HG03064 (cell line): ENCODE data around the gene SFT2D1.
"Not testable (repeated sequence)": the region's sequence is repeated elsewhere in the genome, so short reads cannot be mapped to it uniquely, and the experiment has no call there.

Experiments used
- ATAC-seq: cut with Tn5 transposase; IDR thresholded peaks from one replicate; pipeline ENCODE4 v1.9.1; 2021; ENCODE audit warnings: low read depth; ENCODE audit not compliant: unreplicated experiment

SFT2D1 gene

DNA sequence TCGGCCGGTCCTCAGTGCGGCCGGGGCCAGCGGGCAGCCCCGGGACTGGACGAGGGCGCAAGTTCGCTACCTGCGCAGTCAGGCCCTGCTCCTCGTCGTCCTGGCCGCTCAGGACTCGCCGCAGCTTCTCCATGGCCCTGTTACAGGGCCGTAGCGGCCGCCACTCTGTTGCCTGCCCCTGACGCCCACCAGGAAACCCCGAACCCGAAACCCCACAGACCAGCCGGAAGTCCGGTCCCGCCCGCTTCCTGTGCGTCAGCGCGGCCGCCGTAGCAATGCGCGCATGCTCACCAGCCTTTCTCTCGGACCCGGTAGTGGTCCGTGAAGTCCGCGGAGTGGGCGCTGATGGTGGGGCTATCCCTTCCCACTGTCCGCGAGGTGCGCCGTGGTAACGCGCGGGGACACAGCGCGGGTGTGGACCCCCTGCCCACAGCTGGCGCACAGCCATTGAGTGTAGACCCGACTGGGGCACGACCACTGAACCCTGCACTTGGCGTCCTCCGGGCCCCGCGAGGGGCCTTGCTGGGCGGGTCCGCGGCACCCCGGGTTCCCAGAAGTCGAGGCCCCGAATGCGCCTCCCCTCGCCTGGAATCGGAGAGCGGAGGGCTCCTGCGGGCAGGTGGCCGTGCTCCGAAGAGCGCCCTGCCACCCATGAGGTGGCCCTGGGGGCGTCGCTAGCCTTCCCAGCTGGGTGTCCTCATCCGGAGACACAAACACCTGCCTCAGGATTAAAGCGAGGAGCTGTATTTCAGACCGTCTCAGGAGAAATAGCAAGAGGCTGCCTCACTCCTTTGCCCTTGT is at the start of gene SFT2D1:
Gene SFT2D1, minus strand, starts transcription at position 197 of the 801 bp plus-strand sequence. Its CDS starts 64 bp downstream, at position 133.
- ATAC-seq: peak; percentile 92

DNA sequence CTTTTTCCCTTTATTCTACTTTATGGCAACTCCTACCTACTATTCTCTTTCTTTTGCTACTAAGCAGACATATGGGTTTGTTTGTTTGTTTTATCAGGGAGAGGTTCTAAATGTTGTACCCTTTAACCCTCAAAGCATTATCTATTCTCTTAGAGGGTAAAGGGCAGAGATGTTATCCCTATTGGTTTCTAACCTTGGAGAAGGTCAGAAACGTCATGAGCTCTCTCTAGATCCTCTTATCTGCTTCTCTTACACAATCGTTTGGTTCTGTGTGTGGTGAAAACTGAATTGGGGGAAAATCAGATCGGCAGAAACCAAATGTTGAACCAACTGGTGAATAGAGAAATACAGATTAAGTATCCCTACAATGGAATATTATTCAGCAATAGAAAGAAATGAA is 46.8 kb upstream of the SFT2D1 start:
- no peak for ATAC-seq

DNA sequence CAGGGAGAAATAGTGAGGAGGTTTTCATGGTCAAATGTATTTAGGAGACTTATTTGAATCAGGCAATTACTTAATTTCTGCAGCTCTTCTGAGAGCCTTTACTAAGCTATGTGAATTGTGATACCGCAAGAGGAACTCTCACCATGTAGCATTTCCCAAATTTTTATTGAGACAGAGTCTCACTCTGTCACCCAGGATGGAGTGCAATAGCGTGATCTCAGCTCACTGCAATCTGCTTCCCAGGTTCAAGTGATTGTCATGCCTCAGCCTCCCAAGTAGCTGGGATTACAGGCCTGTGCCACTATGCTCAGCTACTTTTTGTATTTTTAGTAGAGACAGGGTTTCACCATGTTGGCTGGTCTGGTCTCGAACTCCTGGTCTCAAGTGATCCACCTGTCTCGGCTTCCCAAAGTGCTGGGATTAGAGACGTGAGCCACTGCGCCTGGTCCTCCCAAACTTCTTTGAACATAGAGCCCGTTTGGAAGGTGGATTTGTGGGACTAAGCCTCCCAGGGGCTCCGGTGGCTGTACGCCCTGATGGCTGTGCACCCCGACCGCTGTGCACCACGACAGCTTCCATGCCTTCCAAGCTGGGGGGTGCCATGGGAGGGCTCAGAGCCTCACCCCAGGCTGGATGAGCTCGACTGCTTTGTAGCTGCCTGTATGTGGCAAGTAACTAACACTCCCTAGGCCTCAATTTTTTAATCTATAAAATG is 46.1 kb upstream of the SFT2D1 start:
- ATAC-seq: no peak

DNA sequence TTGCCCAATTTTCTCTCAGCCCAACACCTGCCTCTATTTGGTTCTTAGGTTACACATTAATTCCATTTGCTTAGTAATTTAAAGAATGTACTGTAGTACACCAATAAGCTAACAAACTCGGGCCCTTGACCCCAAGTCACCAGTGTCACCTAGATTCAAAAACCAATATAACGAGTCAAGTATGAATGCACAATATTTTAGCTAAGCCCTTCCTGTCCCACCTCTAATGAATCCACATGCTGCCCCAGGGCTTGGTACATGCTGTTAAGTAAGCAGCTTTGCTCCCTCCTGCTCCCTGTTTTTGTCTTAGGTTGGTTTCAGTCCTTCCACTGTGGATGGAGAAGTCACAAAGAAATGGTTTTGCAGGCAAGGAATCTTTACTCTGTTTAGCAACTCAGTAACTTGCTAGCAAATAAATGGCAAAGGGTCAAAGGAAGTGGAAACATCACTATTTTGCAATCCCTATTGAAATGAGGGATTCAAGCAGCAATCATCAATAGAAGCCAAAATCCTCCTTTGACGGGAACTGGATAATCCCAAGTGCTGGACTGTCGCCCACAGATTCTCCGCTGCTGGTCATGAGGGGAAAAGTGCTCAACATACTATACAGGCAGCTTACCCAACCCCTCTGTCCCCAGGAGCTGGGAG is 45.4 kb upstream of the SFT2D1 start:
- no peak for ATAC-seq

DNA sequence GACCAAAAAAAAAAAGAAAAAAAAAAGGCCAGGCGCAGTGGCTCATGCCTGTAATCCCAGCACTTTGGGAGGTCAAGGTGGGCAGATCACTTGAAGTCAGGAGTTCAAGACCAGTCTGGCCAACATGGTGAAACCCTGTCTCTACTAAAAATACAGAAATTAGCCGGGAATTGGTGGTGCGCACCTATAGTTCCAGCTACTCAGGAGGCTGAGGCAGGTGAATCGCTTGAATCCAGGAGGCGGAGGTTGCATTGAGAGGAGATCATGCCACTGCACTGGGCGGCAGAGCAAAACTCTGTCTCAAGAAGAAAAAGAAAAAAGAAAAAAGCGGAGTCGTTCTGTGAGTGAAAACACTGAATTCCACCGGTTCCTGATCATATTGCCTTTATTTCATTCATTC is 44.8 kb upstream of the SFT2D1 start:
- ATAC-seq: not testable (repeated sequence)

DNA sequence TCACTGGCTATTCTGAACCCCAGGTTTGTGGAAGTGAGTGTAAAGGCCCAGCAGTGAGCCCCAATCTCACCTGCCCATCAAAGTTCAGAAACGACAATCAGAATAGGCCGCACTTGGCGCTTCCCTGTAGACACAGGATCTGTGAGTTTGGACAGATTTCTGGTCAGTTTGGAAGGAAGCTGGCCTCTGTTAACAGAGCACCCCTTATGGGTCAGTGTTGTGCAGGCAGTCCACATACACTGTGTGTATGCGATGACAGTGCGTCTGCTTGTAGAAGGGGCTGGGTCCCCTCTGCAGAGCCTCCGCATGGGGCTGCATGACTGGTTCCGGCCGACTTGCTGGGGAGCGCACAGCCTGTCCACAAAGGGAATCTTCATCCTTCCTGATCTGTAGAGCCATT is 43.8 kb upstream of the SFT2D1 start:
- ATAC-seq: no peak

DNA sequence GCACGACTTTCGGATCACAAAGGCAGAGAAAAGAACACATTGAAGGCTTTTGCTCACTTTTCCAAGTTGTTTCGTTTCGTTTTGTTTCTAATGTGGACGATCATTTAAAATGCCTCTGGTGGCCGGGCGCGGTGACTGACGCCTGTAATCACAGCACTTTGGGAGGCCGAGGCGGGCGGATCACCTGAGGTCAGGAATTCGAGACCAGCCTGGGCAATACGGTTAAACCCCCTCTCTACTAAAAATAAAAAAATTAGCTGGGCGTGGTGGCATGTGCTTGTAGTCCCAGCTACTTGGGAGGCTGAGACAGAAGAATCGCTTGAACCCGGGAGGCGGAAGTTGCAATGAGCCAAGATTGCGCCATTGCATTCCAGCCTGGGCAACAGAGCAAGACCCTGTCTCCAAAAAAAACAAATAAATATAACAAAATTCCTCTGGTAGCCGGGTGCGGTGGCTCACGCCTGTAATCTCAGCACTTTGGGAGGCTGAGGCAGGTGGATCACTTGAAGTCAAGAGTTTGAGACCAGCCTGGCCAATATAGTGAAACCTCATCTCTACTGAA is 41.5 kb upstream of the SFT2D1 start:
- not testable (repeated sequence) for ATAC-seq

DNA sequence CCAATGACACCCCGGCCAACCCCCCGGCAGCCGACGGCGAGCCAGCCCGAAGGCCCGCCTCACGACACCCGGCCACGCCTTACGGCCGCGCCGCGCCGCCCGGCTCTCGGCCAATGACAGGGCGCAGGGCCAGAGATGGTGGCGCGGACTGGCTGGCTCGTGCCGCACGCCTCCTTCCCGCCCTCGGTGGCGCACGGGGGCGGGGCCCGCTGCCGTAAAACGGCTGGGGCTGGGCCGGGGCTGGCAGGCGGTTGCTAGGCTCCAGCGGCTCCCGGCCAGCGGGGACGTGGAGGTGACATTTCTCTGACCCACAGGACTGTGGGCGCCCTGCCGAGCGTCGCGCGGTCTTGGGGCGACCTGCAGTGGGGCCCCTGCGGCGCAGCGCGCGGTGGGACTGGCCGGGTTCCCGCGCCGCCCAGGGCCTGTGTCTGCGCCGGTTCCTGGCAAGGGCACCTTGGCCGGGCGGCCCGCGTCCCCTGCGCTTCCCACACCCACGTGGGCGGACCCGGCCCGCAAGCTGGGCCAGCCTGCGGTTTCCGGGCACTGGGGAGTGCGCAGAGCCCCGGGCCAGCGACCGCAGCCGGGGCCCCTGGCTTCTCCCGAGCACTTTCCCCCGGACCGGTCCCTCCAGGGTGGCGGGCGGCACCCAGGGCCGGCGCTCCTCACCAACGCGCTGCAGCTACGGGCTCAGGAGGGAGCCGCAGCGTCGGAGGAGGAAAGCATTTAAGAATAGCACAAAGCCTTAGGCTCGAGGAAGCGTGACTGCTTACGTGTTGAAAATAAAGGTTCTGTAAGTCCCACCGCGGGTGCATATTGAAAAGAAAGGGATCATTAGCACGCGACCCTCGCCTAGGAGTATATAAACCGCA is 40.8 kb upstream of the SFT2D1 start, which contains the start of gene MPC1:
Gene MPC1, minus strand, starts transcription at position 8 of the 869 bp plus-strand sequence. CDS start 64 bp downstream, outside the sequence.
- ATAC-seq: peak; percentile 75

DNA sequence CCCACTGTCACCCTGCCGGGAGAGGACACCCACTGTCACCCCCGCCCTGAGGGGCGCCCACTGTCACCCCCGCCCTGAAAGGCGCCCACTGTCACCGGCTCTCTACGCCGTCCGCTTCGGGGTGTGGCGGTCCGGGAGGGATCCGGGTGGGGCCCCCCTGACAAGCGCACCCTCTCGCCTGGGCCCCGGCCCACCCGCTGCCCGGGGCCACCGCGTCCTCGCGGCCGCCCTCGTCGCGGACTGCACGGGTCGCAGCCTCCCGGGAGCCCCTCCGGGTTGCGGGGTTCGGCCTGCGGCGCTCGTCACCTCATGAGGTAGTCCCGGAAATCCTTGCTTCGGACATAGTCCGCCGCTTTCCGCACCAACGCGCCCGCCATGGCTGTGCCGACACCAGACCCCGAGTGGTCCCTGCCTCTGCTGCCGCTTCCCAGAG is 40.2 kb upstream of the SFT2D1 start:
- ATAC-seq: peak; percentile 10

DNA sequence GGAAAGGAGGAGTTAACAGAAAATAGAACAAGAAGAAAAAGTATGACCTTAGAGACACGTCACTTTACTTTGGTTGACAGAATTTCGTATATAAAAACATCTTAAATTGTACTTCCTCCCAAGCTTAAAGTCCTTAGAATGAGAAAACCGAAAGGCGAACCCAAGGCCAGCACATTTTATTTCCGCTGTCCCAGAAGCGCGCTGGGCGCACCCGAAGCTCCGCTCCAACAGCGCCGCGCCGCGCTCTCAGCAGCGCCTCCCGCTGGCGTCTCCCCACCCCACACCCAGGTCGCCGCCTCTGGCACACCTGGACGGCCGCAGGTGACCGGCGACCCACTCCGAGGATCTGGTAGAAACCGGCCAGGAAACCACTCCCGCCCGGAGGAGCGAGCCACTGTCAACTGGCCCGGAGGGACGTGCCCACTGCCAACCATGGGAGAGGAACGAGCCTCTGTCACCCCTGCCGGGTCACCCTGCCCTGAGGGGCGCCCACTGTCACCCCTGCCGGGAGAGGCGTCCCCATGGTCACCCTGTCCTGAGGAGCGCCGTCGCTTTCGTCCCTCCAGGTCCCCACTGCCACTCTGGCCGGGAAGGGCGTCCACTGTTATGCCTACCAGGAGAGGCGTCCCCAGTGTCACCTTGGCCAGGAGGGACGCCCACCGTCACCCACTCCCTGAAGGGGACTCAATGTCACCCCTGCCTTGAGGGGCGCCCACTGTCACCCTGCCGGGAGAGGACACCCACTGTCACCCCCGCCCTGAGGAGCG is 39.6 kb upstream of the SFT2D1 start:
- peak; percentile 52 for ATAC-seq

DNA sequence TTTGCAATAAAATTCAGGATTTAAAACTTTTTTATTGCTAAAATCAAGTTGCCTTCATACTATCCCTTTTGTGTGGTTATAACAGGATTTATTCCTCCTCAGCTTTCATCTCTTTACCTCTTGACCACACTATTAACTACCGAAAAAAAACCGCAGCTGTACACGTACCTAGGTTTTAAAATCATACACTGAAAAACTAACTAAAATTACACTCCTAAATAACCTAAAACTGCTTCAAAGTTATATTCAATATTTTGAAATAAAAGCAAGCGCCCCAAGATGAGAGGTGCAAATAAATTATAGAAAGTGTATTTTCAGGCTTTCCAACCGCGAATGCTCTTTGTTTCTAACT is 39.0 kb upstream of the SFT2D1 start:
- no peak for ATAC-seq

DNA sequence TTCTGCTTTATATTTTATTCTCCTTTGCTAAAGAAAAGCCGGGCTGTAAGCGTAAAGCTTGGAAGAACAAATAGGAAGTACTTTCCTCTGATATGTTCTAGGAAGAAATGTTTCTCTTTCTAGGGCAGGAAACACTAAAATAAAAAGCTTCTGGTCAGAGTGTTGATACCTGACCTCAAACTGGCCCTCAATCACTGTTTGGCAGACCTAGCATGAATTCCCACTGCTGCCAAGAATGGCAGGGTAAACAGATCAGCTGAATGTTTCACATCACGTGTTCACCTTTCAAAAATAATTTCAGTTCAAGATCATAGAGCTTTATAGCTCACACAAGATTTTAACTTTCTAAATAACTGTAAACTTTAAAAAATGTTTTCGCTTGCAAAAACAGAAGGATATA is 37.5 kb upstream of the SFT2D1 start:
- ATAC-seq: no peak

DNA sequence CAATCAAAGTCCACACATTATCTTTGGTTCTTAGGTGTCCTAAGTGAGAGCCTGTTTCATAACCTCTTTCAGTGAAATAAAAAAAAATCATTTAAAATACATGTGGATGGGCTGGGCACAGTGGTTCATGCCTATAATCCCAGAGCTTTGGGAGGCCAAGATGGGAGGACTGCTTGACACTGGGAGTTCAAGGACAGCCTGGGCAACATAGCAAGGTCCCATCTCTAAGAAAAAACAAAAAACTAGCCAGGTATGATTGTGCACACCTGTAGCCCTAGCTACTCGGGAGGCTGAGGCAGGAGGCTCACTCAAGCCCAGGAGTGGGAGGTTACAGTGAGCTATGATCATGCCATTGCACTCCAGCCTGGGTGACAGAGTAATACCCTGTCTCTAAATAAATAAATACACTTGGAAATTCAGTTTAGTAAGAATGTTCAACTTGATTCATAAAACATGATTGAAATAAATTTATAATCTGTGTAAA is 36.8 kb upstream of the SFT2D1 start:
- ATAC-seq: no peak

DNA sequence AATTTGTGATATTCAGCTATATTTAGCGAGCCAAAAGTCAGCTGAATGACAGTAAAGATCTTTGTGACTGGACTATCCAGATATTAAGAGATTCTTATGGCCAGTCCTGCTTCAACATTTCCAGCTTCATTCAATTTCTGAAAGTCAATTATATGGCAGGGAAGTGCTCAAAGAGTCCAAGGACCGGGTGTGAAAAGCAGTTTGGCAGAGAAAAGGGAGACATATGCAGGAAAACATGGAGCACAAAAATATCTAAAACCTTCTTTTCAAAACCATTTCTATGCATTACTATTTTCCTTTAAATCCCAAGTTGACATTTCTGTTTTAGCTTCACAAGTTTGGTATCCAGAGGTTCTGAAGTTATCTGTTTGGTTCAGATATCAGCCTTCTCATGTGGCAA is 35.4 kb upstream of the SFT2D1 start:
- no peak for ATAC-seq

DNA sequence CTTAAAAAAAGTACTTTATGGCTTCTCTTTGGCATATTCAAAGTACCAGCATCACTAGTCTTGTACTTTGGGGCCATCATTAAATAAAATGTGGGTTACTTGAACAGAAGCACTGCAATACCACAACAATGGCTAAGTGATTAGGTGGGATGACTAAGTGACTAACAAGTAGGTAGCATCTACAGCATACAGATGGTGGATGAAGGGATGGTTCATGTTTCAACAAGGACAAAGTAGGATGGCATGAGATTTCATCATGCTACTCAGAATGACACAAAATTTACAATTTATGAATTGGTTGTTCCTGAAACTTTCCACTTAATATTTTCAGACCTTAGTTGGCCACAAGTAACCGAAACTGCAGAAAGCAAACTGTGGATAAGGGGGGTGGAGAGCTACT is 32.7 kb upstream of the SFT2D1 start:
- ATAC-seq: no peak

DNA sequence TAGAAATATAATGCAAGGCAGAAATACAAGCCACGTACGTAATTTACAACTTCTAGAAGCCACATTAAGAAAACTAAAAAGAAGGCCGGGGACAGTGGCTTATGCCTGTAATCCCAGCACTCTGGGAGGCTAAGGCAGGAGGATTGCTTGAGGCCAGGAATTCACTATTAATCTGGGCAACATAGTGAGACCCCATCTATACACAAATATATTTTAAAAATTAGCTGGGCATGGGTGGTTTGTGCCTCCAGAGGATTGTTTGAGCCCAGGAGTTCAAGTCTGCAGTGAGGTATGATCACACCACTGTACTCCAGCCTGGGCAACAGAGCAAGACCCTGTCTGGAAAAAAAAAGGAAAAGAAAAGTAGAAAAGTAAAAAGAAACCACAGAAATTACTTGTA is 28.1 kb upstream of the SFT2D1 start:
- ATAC-seq: no peak

DNA sequence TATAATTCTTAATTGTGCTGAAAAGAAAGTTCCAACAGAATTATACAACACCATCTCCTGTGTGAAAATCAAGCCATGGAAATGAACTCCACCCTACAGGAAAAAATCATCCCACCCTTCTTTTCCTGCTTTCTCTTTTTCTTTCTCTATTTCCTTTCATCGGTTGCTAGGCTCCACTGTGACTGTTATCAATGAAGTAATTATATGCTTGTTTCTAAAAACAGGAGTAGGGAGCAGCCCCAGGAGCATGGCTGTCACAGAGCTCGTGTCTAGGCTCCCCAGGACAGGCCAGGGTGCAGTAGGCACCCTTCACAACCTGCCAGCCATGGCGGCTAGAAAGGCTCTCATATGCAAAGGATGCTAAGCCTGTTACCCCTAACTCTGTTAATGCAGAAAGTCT is 27.4 kb upstream of the SFT2D1 start:
- ATAC-seq: no peak

DNA sequence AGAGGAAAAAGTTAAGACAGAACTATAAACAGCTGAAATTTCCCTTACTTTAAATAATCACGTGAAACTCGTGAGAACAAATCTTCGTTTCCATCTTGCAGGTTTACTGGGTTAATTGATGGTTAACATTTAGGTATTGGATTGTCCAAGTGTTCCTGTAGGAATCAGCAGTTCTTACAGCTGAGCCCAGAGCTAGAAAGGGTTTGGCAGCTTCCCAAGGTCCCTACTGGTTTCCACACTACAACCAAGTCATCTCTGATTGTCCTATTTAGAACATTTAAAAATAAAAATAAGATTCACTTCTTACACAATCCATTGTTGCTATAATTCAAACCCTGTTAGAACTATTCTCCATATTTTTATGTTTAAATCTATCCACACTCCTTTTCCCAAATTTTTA is 24.6 kb upstream of the SFT2D1 start:
- no peak for ATAC-seq

DNA sequence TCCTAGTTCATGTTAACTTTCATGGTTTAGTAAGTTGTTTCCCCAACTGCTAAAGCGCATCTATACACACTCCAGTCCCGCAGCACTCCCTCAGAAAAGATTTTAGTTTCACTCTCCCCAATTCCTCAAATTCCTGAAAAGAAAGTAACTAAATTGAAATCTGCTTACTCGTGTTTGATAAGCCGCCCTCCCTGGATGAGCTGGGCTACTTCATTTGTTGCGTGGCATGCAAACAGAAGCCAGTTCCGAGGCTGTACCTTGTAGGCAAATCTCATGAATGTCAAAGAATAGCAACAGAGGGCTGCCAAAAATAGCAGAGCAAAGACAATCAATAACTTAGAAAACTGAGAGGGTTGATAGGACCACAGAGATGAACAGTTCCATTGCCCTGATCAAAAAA is 23.5 kb upstream of the SFT2D1 start:
- ATAC-seq: no peak
